Measurements from ENCODE around the gene KLHL18.

DNA sequence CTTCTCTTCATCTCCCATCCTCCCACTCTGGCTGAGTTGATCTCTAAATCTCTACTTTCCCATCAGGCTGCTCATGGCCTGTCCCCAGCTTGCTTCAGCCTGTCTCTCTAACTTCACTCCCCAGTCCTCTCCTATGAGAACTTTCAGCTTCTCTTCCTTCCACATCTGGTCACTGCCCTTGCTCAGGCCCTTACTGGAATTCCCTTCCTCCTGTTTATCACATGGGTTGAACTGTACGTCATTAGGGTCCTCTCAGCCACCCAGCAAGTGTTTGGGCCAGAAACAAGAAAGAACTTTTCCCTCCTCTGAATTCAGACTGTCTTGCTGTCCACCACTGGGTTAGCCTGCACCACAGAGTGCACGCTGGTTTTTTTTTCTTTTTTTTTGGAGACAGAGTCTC lies 103.1 kb downstream of the KLHL18 start:
- TF ChIP-seq EZH2 (IDR thresholded peaks at IDR 0.05; ENCODE audit: insufficient read depth, poor library complexity, severe bottlenecking) = no peak
- TF ChIP-seq EZH2phosphoT487 (IDR thresholded peaks at IDR 0.05; ENCODE audit: insufficient read depth, low read depth) = no peak
